GM19372 (cell line): Measurements from ENCODE around the gene ECE2.

Source experiments
- ATAC-seq: cut with Tn5 transposase; IDR thresholded peaks from one replicate; pipeline ENCODE4 v1.9.1; 2021; ENCODE audit warnings: mild to moderate bottlenecking, low read depth, moderate library complexity; ENCODE audit not compliant: unreplicated experiment

ECE2 gene

DNA sequence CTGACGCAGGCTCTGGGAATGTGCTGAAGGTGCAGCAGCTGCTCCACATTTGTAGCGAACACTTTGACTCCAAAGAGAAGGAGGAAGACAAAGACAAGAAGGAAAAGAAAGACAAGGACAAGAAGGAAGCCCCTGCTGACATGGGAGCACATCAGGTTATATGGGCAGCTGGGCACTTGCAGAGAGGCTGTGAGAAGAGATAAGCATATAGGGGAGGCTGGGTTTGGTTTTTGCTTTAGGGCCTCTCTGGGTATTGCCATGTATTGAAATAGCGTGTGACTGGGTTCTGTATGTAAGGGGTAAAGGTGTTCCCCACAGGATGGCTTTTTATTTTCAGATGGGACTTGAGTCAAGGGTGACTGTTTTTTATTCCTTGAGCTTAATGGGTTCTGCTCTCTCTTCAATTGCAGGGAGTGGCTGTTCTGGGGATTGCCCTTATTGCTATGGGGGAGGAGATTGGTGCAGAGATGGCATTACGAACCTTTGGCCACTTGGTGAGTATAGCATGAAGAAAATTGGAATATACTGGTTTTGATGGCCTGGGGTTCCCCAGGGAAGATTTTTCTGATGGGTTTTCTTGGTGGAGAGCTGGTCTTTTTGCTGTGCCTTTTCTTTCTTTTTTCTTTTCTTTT is 30.6 kb downstream of the ECE2 start:
- no peak for ATAC-seq

DNA sequence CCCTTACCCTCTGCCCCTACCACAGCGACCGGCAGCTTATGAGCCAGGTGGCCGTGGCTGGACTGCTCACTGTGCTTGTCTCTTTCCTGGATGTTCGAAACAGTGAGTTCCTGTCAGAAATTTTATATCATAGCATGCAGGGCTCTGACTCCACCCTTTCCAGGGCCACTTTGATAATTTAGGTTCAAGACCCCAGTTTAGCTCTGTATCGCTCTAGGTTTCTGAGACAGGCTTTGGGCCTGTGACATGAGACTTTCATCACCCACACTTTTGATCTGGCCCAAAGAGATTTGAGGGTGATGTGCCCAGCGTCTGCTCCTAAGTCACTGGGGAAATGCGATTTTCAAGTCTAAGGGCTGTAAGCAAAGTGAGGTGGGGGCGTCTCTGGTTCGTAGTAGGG is 32.1 kb downstream of the ECE2 start:
- ATAC-seq = no peak

DNA sequence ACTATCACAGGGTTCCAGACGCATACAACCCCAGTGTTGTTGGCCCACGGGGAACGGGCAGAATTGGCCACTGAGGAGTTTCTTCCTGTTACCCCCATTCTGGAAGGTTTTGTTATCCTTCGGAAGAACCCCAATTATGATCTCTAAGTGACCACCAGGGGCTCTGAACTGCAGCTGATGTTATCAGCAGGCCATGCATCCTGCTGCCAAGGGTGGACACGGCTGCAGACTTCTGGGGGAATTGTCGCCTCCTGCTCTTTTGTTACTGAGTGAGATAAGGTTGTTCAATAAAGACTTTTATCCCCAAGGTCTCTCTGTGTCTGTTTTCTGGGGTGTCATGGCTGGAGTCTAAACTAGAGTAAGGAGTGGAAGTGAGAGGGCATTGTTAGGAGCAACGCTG is 32.9 kb downstream of the ECE2 start:
- ATAC-seq = no peak

DNA sequence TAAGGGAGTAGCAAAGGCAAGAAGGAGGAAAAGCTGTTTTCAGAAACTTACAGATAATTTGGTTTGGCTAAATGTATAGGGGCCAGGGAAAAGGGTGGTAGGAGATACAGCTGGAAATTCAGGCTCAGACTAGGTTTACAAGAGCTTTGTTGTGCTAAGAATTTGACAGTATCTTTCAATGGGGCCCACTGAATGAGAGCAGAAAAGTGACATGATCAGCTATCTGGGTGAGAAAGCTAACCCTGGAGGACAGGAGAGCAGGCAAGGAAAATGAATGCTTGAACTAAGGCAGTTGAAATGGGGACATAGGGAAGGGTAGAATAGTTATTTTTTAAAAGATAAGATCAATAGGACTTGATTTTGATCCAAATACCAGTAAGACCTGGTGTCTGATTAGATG is 35.8 kb downstream of the ECE2 start:
- ATAC-seq = no peak

DNA sequence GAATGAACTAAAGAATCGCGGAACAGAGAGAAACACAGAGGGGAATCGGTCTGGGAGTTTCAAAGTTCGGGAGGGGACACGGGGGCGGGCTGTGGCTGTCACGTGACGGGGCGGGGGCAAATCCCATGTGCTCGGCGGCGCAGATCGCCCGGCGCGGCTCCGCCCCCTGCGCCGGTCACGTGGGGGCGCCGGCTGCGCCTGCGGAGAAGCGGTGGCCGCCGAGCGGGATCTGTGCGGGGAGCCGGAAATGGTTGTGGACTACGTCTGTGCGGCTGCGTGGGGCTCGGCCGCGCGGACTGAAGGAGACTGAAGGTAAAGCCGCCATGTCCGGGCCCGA is 38.5 kb downstream of the ECE2 start, which contains the start of gene EIF4G1:
Gene EIF4G1 (plus strand): TSS at position 244 of the 337 bp plus-strand sequence. CDS start 1,191 bp downstream, outside the sequence.
- ATAC-seq = peak; percentile 90

DNA sequence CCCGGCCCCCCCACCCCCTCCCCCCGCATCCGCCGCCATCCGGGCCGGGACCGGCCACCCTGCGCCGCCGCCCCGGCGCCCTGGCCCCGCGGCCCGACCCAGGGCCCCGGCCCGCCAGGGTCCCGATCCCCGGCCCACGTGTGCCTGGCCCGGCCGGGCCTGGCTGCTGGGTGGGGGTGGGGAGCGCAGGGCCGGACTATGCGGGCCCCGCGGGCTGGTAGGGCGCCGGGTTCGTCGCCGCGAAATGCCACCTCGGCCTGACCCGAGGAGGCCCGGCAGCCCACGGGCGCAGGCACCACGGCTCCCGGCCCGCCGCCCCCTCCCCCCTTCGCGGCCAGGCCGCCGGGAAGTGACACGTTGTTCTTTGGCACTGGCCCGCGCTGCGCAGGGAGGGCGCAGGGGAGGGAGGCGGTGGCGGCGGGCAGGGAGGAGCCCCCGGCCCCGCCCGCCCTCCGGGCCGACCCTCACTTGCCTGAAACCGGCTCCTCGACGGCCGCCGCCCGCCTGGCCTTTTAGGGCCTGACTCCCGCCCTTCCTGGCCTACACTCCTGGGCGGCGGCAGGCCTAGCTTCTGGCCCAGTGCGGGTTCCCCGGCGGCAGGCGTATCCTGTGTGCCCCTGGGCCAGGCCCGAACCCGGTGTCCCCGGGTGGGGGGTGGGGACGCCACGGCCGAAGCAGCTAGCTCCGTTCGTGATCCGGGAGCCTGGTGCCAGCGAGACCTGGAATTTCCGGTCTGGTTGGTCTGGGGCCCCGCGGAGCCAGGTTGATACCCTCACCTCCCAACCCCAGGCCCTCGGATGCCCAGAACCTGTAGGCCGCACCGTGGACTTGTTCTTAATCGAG is 39.1 kb downstream of the ECE2 start:
- peak; percentile 43 for ATAC-seq

DNA sequence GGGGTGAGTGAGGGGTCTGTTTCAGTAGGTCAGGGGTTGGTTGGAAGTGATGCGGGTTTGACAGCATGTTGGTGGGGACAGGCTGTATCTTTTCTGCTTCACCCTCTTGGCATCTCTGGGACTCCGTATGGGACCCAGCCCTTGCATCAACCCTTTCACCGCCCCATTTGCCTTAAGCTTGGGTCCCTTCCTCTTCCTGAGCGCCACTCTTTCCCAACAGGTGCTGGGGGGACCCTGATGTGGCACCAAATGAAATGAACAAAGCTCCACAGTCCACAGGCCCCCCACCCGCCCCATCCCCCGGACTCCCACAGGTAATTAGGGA is 39.7 kb downstream of the ECE2 start:
- ATAC-seq = no peak

DNA sequence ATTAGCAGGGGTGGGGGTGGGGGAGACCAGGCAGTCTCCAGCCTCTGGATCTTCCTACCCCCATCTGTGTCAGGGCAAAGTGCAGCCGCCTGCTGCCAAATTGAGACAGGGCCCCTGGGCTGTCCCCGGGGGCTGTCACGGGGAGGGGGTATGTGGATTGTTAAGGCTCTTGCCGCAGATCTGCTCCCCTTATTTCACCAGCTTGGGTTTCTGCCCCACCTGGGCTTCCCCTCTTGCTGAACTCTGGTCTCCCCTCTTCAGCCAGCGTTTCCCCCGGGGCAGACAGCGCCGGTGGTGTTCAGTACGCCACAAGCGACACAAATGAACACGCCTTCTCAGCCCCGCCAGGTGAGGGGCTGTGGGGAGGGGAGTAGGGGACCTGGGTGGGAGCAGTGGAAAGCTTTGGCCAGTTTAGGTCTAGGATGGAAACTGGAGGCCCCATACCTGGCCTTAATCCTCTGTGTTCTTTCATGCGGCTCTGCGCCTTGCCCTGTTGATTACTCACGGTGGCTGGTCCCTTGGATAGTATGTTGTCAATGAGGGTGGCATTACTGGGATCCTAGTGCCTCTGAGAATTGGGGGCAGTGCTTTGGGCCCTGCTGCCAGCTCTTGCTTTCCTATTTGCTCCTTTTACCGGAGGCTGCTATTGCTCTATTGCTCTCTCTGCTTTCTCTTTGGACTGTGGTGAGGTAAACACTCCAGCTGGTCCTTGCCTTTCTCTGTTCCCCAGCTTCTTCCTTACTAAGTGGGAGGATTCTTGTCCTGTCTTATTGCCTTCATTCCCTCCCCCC is 40.2 kb downstream of the ECE2 start:
- no peak for ATAC-seq

DNA sequence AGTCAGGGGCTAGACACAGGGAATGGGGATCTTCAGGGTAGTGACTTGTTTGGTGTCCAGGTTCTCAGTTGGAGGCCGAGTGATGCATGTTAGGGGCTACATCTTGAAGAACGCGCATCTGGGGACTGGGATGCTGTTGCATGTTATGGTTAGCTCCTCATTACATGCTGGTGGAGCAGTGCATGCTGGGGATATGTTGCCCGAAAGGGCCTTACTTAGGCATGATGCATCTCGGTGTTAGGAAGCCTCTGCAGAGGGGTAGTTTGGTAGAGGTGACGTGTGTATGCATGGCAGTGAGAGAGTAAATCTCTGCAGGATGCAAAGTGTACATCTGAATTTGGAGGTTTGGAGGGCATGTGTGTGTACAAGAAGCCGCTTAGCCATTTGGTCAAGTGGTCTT is 41.0 kb downstream of the ECE2 start:
- no peak for ATAC-seq

DNA sequence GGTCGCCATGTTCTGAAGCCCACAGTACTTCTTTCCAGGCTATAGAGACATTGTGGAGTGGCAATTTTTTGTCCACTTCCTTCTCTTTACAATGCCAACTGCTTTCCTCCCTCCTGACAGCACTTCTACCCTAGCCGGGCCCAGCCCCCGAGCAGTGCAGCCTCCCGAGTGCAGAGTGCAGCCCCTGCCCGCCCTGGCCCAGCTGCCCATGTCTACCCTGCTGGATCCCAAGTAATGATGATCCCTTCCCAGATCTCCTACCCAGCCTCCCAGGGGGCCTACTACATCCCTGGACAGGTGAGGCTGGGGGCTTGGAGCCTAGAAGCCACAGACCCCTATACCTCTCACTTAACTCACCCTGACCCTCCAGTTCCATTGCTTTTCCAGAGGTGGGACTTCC is 41.4 kb downstream of the ECE2 start:
- no peak for ATAC-seq

DNA sequence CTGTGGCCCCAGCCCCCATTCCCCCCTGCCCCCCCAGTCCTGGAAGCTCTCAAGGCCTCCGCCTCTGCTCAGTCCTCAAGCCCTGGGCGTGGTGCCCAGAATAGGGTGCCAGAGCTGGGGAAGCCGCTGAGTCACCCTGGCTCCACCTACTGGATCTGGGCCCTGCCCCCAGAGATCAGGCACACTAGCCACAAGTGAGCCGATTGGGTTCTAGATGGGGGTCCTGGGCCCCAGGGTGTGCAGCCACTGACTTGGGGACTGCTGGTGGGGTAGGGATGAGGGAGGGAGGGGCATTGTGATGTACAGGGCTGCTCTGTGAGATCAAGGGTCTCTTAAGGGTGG is 44.3 kb downstream of the ECE2 start:
- no peak for ATAC-seq

DNA sequence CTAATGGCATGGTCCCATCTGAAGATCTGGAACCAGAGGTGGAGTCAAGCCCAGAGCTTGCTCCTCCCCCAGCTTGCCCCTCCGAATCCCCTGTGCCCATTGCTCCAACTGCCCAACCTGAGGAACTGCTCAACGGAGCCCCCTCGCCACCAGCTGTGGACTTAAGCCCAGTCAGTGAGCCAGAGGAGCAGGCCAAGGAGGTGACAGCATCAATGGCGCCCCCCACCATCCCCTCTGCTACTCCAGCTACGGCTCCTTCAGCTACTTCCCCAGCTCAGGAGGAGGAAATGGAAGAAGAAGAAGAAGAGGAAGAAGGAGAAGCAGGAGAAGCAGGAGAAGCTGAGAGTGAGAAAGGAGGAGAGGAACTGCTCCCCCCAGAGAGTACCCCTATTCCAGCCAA is 45.8 kb downstream of the ECE2 start:
- no peak for ATAC-seq

DNA sequence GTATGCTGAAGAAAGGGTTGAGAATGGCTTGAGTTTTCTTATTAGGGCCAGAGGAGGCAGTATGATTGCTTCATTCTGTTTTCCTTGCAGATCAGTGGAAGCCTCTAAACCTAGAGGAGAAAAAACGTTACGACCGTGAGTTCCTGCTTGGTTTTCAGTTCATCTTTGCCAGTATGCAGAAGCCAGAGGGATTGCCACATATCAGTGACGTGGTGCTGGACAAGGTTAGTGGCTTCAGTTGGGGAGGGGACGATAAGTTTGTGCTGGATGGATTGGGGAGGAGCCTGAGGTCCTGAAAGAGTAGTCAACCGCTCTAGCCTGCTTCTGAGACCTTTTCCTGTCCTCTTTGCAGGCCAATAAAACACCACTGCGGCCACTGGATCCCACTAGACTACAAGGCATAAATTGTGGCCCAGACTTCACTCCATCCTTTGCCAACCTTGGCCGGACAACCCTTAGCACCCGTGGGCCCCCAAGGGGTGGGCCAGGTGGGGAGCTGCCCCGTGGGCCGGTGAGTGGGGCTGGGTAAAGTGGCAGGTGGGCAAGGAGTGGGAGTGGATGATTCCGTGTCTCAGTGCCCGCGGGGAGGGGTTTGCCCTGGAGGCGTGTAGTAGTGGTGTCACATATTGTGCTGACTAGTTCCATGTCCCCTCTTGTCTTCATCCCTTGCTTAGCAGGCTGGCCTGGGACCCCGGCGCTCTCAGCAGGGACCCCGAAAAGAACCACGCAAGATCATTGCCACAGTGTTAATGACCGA is 47.1 kb downstream of the ECE2 start:
- no peak for ATAC-seq

DNA sequence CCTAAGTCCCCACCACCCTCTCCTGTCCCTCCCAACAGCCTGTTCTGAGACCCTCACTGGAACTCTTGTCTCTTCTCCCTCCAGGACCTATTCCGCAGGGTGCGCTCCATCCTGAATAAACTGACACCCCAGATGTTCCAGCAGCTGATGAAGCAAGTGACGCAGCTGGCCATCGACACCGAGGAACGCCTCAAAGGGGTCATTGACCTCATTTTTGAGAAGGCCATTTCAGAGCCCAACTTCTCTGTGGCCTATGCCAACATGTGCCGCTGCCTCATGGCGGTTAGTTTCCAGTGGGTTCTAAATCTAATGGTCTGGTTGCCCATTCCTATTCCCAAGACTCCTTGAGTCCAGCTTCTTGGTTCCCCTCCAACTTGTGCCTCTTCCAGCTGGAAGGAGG is 47.9 kb downstream of the ECE2 start:
- no peak for ATAC-seq

DNA sequence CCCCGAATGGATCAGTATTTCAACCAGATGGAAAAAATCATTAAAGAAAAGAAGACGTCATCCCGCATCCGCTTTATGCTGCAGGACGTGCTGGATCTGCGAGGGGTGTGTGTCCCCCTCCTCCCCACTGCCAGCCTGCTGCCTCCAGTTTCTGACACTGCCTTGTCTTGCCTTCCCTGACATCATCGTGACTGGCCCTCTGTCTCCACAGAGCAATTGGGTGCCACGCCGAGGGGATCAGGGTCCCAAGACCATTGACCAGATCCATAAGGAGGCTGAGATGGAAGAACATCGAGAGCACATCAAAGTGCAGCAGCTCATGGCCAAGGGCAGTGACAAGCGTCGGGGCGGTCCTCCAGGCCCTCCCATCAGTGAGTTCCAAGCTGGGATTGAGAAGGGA is 49.4 kb downstream of the ECE2 start:
- ATAC-seq = no peak

DNA sequence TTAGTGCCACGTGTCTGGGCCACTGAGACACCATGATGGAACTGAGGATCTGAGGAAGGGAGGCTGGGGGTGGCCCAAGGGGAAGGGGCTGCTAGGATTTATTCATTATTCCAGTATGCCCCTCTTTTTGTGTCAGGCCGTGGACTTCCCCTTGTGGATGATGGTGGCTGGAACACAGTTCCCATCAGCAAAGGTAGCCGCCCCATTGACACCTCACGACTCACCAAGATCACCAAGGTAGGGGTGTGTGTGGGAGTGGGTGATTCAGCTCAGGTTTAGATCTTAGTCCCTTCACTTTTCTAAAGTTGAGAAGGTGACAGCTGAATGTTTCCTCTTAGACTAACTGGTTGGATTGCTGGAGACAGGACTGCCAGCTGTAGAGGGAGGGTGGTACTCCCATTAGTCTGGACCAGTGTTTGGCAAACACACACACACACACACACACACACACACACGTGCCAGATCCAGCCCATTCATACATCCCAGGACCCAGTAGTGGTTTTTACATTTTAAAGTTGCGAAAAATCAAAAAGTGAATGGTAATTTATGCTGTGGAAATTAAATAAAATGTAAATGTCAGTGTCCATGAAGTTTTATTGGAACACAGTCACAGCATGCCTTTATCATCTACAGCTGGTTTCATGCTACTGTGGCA is 50.0 kb downstream of the ECE2 start:
- no peak for ATAC-seq

DNA sequence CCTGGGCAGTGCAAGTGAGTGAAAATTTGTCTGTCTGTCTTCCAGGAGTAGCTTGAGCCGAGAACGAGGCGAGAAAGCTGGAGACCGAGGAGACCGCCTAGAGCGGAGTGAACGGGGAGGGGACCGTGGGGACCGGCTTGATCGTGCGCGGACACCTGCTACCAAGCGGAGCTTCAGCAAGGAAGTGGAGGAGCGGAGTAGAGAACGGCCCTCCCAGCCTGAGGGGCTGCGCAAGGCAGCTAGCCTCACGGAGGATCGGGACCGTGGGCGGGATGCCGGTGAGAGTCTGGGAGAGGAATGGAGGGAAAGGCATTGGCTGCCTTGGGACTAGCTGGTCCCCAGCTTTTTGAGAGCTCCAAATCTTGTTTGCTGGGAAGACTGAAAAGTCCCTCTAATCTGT is 51.3 kb downstream of the ECE2 start:
- no peak for ATAC-seq

DNA sequence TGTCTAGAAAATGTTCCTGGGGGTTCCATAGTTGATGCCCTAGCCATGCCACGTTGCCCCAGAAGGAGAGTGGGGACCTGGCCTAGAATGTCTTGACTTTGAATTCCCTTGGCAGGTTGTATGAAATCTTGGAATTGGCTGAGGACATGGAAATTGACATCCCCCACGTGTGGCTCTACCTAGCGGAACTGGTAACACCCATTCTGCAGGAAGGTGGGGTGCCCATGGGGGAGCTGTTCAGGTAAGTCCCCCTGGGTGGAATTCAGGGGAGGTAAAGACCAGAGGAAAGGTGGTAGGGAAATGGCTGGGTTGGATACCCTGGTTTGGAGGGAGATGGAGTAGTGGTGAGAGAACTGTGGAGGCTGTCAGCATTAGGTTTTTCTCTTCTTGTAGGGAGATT is 52.7 kb downstream of the ECE2 start:
- no peak for ATAC-seq

DNA sequence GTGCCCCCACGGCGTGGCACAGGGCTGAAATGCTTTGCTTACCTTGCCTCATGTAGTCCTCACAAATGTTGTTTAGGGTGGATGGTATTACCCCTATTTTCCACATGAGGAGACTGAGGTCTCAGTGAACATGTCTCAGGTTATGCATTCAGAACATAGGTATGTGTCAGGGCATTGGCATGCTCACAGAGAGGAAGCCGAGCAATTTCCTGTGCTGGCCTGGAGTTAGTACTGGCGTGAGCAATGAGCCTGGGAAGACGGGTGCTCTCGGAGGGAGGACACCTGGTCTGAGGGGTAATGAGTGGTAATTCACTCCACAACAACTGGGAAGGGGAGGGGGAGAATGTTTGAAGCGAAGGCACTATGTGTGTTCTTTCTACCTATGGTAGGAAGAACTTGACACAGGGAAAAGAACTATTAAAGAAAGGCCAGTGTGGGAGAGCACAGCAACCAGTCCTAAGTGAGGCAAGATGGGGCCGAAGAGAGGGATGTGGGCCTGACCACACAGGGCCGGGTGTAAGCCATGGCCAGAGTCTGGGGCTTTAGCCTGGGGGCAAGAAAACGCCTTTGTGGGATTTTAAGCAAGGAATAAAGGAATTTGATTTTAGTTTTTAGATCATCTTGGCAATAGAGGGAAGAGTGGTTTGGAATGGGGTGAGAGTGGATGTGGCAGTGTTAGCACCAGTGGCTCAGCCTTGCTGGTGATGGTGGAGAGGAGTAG is 56.7 kb downstream of the ECE2 start:
- no peak for ATAC-seq

DNA sequence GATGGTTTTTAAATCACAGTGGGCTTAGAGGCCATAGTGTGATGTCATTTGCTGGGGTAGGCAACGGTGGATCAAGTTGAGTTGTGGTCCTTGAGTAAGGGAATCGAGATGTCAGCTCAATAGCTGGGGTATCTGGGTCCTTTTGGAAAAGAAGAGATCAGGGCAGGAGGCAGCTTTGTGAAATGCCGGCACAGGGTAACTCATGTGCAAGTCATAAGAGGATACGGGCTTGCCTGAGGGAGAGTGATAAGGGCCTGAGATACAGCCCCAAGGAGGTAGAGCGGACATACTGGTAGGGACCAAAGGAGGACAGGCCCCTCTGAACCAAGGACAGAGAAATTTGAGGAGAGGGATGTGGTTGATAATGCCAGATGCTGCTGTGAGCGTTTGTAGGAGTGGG is 57.4 kb downstream of the ECE2 start:
- ATAC-seq = no peak
